Upper lobe of right lung (tissue), 1 donor: ENCODE data around the gene TRAM2. TPM values are rescaled to one million over a fixed set of nuclear protein-coding genes. Genes with fewer than 3 reads are reported as not detected.
A peak's percentile ranks its signal among the peaks of the same experiment; 100 is the strongest.

Source experiments
- ATAC-seq: fragments of 200-7000 bp; cut with Tn5 transposase; one replicate; pipeline ENCODE4 v1.9.1; 2020; ENCODE audit warnings: mild to moderate bottlenecking, moderate library complexity
- DNase-seq: peaks from one replicate; pipeline ENCODE4 v3.0.0-alpha.2; 2020
- H3K27ac ChIP-seq: fragments of 200-600 bp; one replicate; pipeline ENCODE4 v1.8.0; 2022
- H3K27me3 ChIP-seq: fragments of 200-600 bp; one replicate; pipeline ENCODE4 v1.8.0; 2022; ENCODE audit warnings: mild to moderate bottlenecking
- H3K36me3 ChIP-seq: fragments of 200-600 bp; one replicate; pipeline ENCODE4 v1.8.0; 2022
- H3K4me1 ChIP-seq: fragments of 200-600 bp; one replicate; pipeline ENCODE4 v1.8.0; 2022
- H3K4me3 ChIP-seq: fragments of 200-600 bp; one replicate; pipeline ENCODE4 v1.8.0; 2022; ENCODE audit warnings: mild to moderate bottlenecking
- H3K9me3 ChIP-seq: fragments of 200-600 bp; one replicate; pipeline ENCODE4 v1.8.0; 2022
- intact Hi-C: fragments of 100-400 bp; cut with DNase I; formaldehyde crosslinking; loops from one replicate; pipeline ENCODE4 v1.11.0; 2022
- total RNA-seq: library from RNA; stranded (reverse); fragmentation: NEBNext Ultra II Directional; extraction: Animal tissue kit (Norgen Biotek cat#: 25700); gene quantifications from one replicate; pipeline ENCODE4 v1.2.1, GENCODE V29; 2021
- TF ChIP-seq, protein P1 (sequence below): fragments of 200-600 bp; IDR thresholded peaks from one replicate; pipeline ENCODE4 v1.8.0; 2022; ENCODE audit warnings: antibody characterized with exemption
- donor health status: DM: no; HTN: yes; CAD: no; lungs with severe emphysema.

Gene TRAM2
- total RNA-seq, 1 donor from 2014 or later, result 24.2 TPM

DNA sequence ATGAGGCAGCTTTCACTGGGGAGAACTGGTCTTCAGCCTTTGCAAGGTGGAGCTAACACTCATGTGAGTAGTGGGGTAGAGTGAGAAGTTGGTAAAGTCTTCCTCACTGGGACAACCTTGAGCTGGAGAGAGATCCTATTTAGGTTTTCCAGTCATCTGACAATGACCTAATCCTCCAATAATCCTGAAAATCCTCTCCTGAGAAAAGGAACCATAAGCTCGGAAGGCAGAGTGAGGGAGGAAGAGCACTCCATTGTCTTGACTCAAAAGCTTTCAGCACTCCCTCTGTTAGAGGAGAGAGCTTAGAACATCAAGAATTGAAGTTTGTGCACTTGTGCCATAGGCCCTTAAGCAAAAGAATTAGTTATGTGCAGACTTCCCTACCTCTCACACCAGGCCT lies 77.8 kb downstream of the TRAM2 start:
- TF ChIP-seq, protein P1, sequence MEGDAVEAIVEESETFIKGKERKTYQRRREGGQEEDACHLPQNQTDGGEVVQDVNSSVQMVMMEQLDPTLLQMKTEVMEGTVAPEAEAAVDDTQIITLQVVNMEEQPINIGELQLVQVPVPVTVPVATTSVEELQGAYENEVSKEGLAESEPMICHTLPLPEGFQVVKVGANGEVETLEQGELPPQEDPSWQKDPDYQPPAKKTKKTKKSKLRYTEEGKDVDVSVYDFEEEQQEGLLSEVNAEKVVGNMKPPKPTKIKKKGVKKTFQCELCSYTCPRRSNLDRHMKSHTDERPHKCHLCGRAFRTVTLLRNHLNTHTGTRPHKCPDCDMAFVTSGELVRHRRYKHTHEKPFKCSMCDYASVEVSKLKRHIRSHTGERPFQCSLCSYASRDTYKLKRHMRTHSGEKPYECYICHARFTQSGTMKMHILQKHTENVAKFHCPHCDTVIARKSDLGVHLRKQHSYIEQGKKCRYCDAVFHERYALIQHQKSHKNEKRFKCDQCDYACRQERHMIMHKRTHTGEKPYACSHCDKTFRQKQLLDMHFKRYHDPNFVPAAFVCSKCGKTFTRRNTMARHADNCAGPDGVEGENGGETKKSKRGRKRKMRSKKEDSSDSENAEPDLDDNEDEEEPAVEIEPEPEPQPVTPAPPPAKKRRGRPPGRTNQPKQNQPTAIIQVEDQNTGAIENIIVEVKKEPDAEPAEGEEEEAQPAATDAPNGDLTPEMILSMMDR, result no peak
- Histone ChIP-seq H3K27me3 (no peaks in the 10 kb centered on the region), H3K27ac (no peak overlapping the region), H3K4me3 (no peak overlapping the region), H3K36me3 (peaks cover 12% of the 10 kb centered on the region), H3K9me3 (no peaks in the 10 kb centered on the region), H3K4me1 (peaks cover 9% of the 10 kb centered on the region)
- ATAC-seq (no peak), DNase-seq (no peak)
- intact Hi-C loops, result no loop called here

DNA sequence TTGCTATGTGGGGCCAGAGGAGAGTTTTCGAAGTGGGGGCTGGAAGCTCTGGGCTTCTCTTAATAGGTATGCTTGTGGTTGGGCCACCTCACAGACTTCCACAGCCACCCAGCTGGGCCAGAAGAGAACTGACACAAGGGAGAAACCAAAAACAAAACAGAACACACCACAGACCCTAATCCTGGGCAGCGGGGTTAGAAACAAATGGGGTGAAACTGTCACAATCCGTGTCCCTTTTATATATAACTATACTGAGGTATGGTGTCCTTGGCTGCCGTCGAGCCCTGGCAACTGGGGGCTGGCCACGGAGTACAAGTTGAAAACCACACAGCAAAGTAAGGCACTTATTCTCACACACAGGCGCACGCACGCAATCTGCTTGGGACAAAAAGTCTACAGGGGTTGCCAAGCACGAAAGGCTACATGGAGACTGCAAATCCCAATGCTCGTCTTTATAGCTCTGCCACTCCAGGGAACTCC lies 78.3 kb downstream of the TRAM2 start:
- H3K27ac ChIP-seq, result no peak overlapping the region

DNA sequence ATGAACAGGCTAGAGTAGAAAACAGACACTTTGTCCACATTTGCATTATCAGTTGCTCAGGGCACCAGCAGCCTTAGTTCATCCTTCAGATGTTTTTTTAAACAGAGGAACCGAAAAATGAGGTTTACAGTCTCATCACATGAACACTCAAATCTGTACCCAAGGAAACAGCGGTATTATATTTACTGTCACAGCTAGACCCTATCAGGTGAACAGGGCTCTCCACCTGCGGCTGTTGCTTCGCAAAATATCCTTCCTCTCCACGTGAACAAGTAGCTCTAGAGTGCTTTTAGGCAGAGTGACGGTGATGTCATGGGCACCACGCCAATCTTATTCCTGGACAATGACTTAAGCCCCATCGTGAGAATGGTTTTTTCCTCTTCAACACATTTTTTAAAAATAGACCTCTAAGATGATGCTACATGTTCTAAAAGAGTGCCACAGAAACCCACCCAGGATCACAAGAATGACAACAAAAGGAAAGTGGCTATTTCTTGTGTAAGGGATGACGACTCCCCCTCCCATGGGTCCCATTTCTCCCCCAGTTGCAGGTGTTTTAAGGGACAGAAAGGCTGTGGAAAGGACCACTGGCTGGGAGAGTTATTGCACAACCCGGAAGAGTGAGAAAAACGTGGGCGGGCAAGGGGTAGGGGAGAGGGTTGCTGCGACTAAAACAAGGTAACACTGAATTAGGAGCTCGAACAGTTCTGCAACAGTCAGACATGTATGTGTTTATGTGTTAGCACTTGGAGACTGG lies 79.0 kb downstream of the TRAM2 start:
- no peak overlapping the region for H3K4me3 ChIP-seq
- peak; percentile 54 for ATAC-seq
- no peak for DNase-seq
- peaks cover 12% of the 10 kb centered on the region for H3K36me3 ChIP-seq
- H3K27me3 ChIP-seq, result no peaks in the 10 kb centered on the region
- no peak overlapping the region for H3K27ac ChIP-seq
- H3K9me3 ChIP-seq, result no peaks in the 10 kb centered on the region
- no peaks in the 10 kb centered on the region for H3K4me1 ChIP-seq
- intact Hi-C loops, result no loop called here
- TF ChIP-seq, protein P1, result no peak

More for the DNA sequence above, 78.3 kb downstream of the TRAM2 start:
- ATAC-seq (no peak), DNase-seq (no peak)
- Histone ChIP-seq H3K9me3 (no peaks in the 10 kb centered on the region), H3K36me3 (peaks cover 12% of the 10 kb centered on the region), H3K4me1 (peaks cover 4% of the 10 kb centered on the region), H3K27me3 (no peaks in the 10 kb centered on the region), H3K4me3 (no peak overlapping the region)
- intact Hi-C loops, result no loop called here
- TF ChIP-seq, protein P1, result no peak

DNA sequence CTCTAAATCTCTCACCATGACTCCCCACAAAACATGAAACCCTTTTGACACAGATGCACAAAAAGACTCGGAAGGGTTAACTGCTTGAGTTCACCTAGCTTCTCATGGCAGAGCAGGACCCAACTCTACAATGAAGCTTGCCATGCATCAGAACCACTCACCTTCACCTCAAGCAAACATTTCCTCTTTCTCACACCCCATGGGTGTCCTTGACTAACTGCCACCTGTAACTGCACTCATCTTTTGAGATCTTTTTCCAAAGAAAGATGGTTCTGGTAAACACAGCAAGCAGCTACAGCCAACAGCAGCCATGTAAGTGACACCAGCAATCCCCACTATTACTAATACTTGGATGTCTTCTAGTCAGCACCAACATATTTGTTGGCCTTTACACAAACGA lies 80.2 kb downstream of the TRAM2 start:
- no peaks in the 10 kb centered on the region for H3K27me3 ChIP-seq
- no peak overlapping the region for H3K27ac ChIP-seq
- H3K4me3 ChIP-seq, result no peak overlapping the region
- TF ChIP-seq, protein P1, result no peak
- DNase-seq (no peak), ATAC-seq (no peak)
- peaks cover 5% of the 10 kb centered on the region for H3K36me3 ChIP-seq
- H3K4me1 ChIP-seq, result no peaks in the 10 kb centered on the region
- no peaks in the 10 kb centered on the region for H3K9me3 ChIP-seq
- intact Hi-C loops, result no loop called here

DNA sequence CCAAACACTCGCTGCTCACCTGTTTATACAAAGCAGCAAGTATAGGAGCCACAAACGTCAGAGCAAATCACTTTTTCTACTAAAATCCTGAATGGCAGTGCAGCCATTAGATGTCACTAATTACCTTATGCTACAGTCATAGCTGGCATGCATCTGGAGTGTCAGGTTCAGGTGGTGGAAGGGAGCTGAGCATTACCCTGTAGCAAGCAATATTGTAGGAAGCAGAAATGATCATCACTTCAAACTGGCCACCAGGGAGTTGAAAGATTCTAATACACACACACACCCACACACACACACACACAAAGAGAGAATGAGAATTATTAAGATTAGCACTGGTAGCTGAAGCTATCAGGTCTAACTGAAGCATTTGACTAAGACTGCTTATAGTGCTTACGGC lies 80.9 kb downstream of the TRAM2 start:
- Histone ChIP-seq H3K27ac (no peak overlapping the region), H3K27me3 (no peaks in the 10 kb centered on the region), H3K9me3 (no peaks in the 10 kb centered on the region), H3K4me3 (no peak overlapping the region), H3K36me3 (no peaks in the 10 kb centered on the region), H3K4me1 (no peaks in the 10 kb centered on the region)
- intact Hi-C loops, result no loop called here
- no peak for ATAC-seq
- TF ChIP-seq, protein P1, result no peak
- DNase-seq, result no peak
